ENCODE results near the gene ALDH1L1.
"Not testable (repeated sequence)": the region's sequence is repeated elsewhere in the genome, so short reads cannot be mapped to it uniquely, and the experiment has no call there.

ALDH1L1 gene

GRCh38 chr3:126078866-126079265, 101.5 kb downstream of the ALDH1L1 start:
- DNase-seq, result no peak

- no peak for DNase-seq
These were observed 102.6 kb downstream of the ALDH1L1 start for GRCh38 chr3:126077754-126078153.

GRCh38 chr3:126076140-126076539, 104.2 kb downstream of the ALDH1L1 start:
- DNase-seq, result no peak

- DNase-seq, result no peak
These were observed 110.2 kb downstream of the ALDH1L1 start for GRCh38 chr3:126070146-126070545.

- DNase-seq, result no peak
These were observed 112.4 kb downstream of the ALDH1L1 start for GRCh38 chr3:126067959-126068358.

GRCh38 chr3:126066676-126067075, 113.7 kb downstream of the ALDH1L1 start:
- DNase-seq, result not testable (repeated sequence)

- no peak for DNase-seq
These were observed 114.5 kb downstream of the ALDH1L1 start for GRCh38 chr3:126065876-126066275.

GRCh38 chr3:126064627-126065258, 115.6 kb downstream of the ALDH1L1 start:
- no peak for DNase-seq

GRCh38 chr3:126063358-126063965, 116.9 kb downstream of the ALDH1L1 start:
- DNase-seq, result no peak

- no peak for DNase-seq
These were observed 118.9 kb downstream of the ALDH1L1 start for GRCh38 chr3:126061301-126062032.

- DNase-seq, result no peak
These were observed 119.7 kb downstream of the ALDH1L1 start for GRCh38 chr3:126060613-126061145.

- DNase-seq, result no peak
These were observed 121.7 kb downstream of the ALDH1L1 start for GRCh38 chr3:126058666-126059065.

GRCh38 chr3:126057936-126058335, 122.5 kb downstream of the ALDH1L1 start:
- DNase-seq, result no peak

GRCh38 chr3:126057501-126057819, 122.9 kb downstream of the ALDH1L1 start:
- no peak for DNase-seq

- DNase-seq, result no peak
These were observed 123.5 kb downstream of the ALDH1L1 start for GRCh38 chr3:126056681-126057500.

GRCh38 chr3:126056088-126056487, 124.3 kb downstream of the ALDH1L1 start:
- no peak for DNase-seq

GRCh38 chr3:126054870-126055269, 125.5 kb downstream of the ALDH1L1 start:
- DNase-seq, result no peak

GRCh38 chr3:126053949-126054569, 126.3 kb downstream of the ALDH1L1 start:
- no peak for DNase-seq
